Calu3 (cell line): ENCODE data around the gene NFATC1. TPM values are rescaled to one million over a fixed set of nuclear protein-coding genes. Genes with fewer than 3 reads are reported as not detected.

Experiments used
- BruUV-seq: library from RNA; stranded (reverse); fragments of 400-500 nt; replicated peaks from 2 replicates; lab custom pipeline; 2021; lab: Mats Ljungman, UMichigan
- CTCF ChIA-PET: fragments of 300-600 bp; sonication (Branson Sonifier 250); formaldehyde crosslinking; loops from one replicate; lab custom pipeline; 2022; ENCODE audit warnings: antibody characterized with exemption; lab: Charles Lee
- DNase-seq: peaks from one replicate; pipeline ENCODE4 v3.0.0; 2022
- H3K27ac Mint-ChIP-seq: one replicate; pipeline ENCODE4 v1.8.0; 2022; ENCODE audit warnings: mixed read lengths; ENCODE audit not compliant: unreplicated experiment
- H3K27me3 Mint-ChIP-seq: one replicate; pipeline ENCODE4 v1.8.0; 2022; ENCODE audit warnings: mixed read lengths; ENCODE audit not compliant: unreplicated experiment
- H3K36me3 Mint-ChIP-seq: one replicate; pipeline ENCODE4 v1.8.0; 2022; ENCODE audit warnings: mild to moderate bottlenecking, moderate library complexity, mixed read lengths; ENCODE audit not compliant: insufficient read depth, unreplicated experiment
- H3K4me1 Mint-ChIP-seq: one replicate; pipeline ENCODE4 v1.8.0; 2022; ENCODE audit warnings: mild to moderate bottlenecking, low read depth, mixed read lengths; ENCODE audit not compliant: unreplicated experiment
- H3K4me3 Mint-ChIP-seq: one replicate; pipeline ENCODE4 v1.8.0; 2022; ENCODE audit warnings: mild to moderate bottlenecking, low read depth, moderate library complexity, mixed read lengths; ENCODE audit not compliant: unreplicated experiment
- H3K9me3 Mint-ChIP-seq: one replicate; pipeline ENCODE4 v1.8.0; 2022; ENCODE audit warnings: low read depth, mixed read lengths; ENCODE audit not compliant: unreplicated experiment
- CTCF ChIP-seq: fragments of 200-600 bp; IDR thresholded peaks from one replicate; pipeline ENCODE4 v1.8.0; 2022; ENCODE audit warnings: antibody characterized with exemption; ENCODE audit not compliant: unreplicated experiment
- intact Hi-C: fragments of 100-400 bp; cut with micrococcal nuclease; formaldehyde crosslinking; loops from one replicate; pipeline ENCODE4 v1.10.0; 2022; ENCODE audit not compliant: unreplicated experiment
- total RNA-seq: library from RNA; stranded (reverse); gene quantifications from 2 replicates; pipeline ENCODE4 v1.2.3, GENCODE V29; 2022

Gene NFATC1
- total RNA-seq, 1 experiment from 2014 or later = 5.9 TPM

- H3K36me3 Mint-ChIP-seq = no peaks in the 10 kb centered on the region
- DNase-seq = no peak
- no peaks in the 10 kb centered on the region for H3K4me1 Mint-ChIP-seq
- no peak for TF ChIP-seq CTCF
- CTCF ChIA-PET = no interaction called here
- H3K27me3 Mint-ChIP-seq = no peaks in the 10 kb centered on the region
- no peaks in the 10 kb centered on the region for H3K9me3 Mint-ChIP-seq
- intact Hi-C loops = no loop called here
- no peak overlapping the region for H3K4me3 Mint-ChIP-seq
- H3K27ac Mint-ChIP-seq = no peak overlapping the region
- BruUV-seq = no TSS peak
Measured at GRCh38 chr18:79353267-79353666, 42.5 kb upstream of the NFATC1 start.

- TF ChIP-seq CTCF = no peak
- Mint-ChIP-seq H3K9me3 (no peaks in the 10 kb centered on the region), H3K36me3 (no peaks in the 10 kb centered on the region), H3K27ac (no peak overlapping the region), H3K27me3 (no peaks in the 10 kb centered on the region), H3K4me3 (no peak overlapping the region), H3K4me1 (no peaks in the 10 kb centered on the region)
- BruUV-seq = no TSS peak
- intact Hi-C loops = no loop called here
- CTCF ChIA-PET = no interaction called here
- no peak for DNase-seq
Measured at GRCh38 chr18:79354350-79354749, 41.4 kb upstream of the NFATC1 start.

GRCh38 chr18:79355433-79356335, 40.0 kb upstream of the NFATC1 start:
- no peak overlapping the region for H3K27ac Mint-ChIP-seq
- no peaks in the 10 kb centered on the region for H3K4me1 Mint-ChIP-seq
- CTCF ChIA-PET = no interaction called here
- no peak overlapping the region for H3K4me3 Mint-ChIP-seq
- H3K9me3 Mint-ChIP-seq = no peaks in the 10 kb centered on the region
- no TSS peak for BruUV-seq
- intact Hi-C loops = no loop called here
- no peak for TF ChIP-seq CTCF
- no peak for DNase-seq
- no peaks in the 10 kb centered on the region for H3K36me3 Mint-ChIP-seq
- H3K27me3 Mint-ChIP-seq = no peaks in the 10 kb centered on the region

- CTCF ChIA-PET = no interaction called here
- DNase-seq = no peak
- no peak for TF ChIP-seq CTCF
- Mint-ChIP-seq H3K4me1 (no peaks in the 10 kb centered on the region), H3K9me3 (no peaks in the 10 kb centered on the region), H3K27ac (no peak overlapping the region), H3K36me3 (no peaks in the 10 kb centered on the region), H3K4me3 (no peak overlapping the region), H3K27me3 (no peaks in the 10 kb centered on the region)
- no TSS peak for BruUV-seq
- intact Hi-C loops = no loop called here
Measured at GRCh38 chr18:79356435-79356834, 39.3 kb upstream of the NFATC1 start.
